Right cardiac atrium (tissue), 5 donors: ENCODE results near the gene RFNG. TPM values are rescaled to one million over a fixed set of nuclear protein-coding genes. Genes with fewer than 3 reads are reported as not detected.

Experiments used
- ATAC-seq, 2 donors: fragments of 200-7000 bp; cut with Tn5 transposase; one replicate each; pipeline versions ENCODE4 v1.8.0 to v1.9.1; 2020; ENCODE audit warnings: moderate library complexity in 2 of 2, mild to moderate bottlenecking in 1 of 2
- DNase-seq, 3 donors: peaks; one replicate each; pipeline ENCODE4 v3.0.0-alpha.2; 2020
- H3K27ac ChIP-seq: one replicate; pipeline ENCODE4 v1.5.1; 2013; ENCODE audit warnings: mild to moderate bottlenecking, low read length, control low read depth, moderate library complexity
- H3K27me3 ChIP-seq: one replicate; pipeline ENCODE4 v1.6.1; 2013; ENCODE audit not compliant: control insufficient read depth, insufficient read depth
- H3K4me1 ChIP-seq: one replicate; pipeline ENCODE4 v1.6.1; 2013; ENCODE audit warnings: low read length; ENCODE audit not compliant: control insufficient read depth, insufficient read depth
- H3K4me3 ChIP-seq: one replicate; pipeline ENCODE4 v1.5.1; 2013; ENCODE audit warnings: low read length, control low read depth
- H3K9me3 ChIP-seq: one replicate; pipeline ENCODE4 v1.6.1; 2013; ENCODE audit warnings: low read length; ENCODE audit not compliant: control insufficient read depth
- WGBS: extraction: QIAGEN DNeasy Blood & Tissue Kit; methylation state at CpG from one replicate; pipeline ENCODE4 v1.1.7; 2013; 5-methylcytosine and 5-hydroxymethylcytosine counted together
- intact Hi-C, 4 donors: fragments of 100-400 bp; cut with DNase I; formaldehyde crosslinking; loops; one replicate each; pipeline versions ENCODE4 v1.11.0 to v1.14.0; 2022 to 2023
- polyA plus RNA-seq: library from polyadenylated mRNA; stranded (reverse); fragments of 200-250 nt; gene quantifications from one replicate; pipeline ENCODE4 v1.2.3, GENCODE V29; 2013
- total RNA-seq, 4 donors: library from RNA; stranded (reverse); fragmentation: NEBNext Ultra II Directional; extraction: Animal tissue kit (Norgen Biotek cat#: 25700); gene quantifications; one replicate each; pipeline ENCODE4 v1.2.1, GENCODE V29; 2021
- donor health status: healthy with polysubstance abuse.
- donor health status: DM: no; HTN: yes; CAD: no.
- donor health status: DM: no; HTN: no; CAD: no.
- donor health status: DM: no; HTN: yes; CAD: no; lungs with severe emphysema.
- donor health status: DM: yes; HTN: yes; CAD: no.

Gene RFNG
- total and polyA plus RNA-seq, 5 donors, result 19.0 to 25.4 (median 20.5) TPM

DNA sequence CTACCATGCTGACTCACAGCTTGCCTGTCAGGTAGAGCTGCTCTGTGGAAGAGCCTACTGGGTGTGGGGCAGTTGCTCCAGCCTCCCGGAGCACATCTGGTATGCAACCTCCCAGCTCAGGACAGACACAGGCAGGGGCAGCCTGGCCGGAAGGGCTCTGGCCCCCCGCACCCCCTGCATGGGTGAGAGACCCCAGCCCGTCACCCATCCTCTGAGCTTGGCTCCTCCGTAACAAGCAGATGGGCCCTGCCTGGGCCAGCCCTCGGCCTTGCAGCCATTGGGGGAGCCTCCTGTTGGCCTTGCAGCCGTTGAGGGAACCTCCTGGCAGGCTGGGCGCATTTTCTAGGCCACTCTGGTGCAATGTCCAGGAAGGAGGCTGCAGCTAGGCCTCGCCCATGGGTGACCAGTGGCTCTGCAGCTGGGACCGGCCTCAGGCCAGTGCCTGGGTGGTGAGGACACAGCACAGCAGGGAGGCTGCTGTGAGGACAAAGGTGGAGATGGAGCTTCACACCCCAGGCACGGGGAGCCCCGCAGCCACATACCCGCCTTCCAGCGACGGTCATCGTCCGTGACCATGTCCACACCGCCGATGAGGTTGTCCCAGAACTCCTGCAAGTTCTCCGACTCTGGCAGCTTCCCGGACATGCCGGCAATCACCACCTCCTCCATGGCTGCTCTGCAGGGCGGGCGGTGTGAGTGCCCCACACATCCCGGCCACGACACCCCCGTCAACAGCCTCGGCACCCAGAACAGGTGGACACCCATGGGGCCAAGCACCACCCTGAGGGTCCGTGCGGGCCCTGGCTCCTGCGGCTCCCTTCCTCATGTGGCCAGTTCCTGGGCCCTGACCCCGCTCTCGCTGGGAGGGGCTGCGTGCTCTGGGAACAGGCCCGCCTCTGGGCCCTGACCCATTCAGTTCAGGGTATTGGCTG lies 44.4 kb upstream of the RFNG start:
- no peak overlapping the region for H3K27ac ChIP-seq
- intact Hi-C loops, result no loop called here
- 91% methylated on average over 35 of the region's 35 CpGs for WGBS
- no peaks in the 10 kb centered on the region for H3K9me3 ChIP-seq
- H3K4me3 ChIP-seq, result no peak overlapping the region
- H3K4me1 ChIP-seq, result peaks cover 6% of the 10 kb centered on the region
- no peak for ATAC-seq
- DNase-seq, result peak; percentile 21 to 64 (median 56)
- H3K27me3 ChIP-seq, result no peaks in the 10 kb centered on the region

DNA sequence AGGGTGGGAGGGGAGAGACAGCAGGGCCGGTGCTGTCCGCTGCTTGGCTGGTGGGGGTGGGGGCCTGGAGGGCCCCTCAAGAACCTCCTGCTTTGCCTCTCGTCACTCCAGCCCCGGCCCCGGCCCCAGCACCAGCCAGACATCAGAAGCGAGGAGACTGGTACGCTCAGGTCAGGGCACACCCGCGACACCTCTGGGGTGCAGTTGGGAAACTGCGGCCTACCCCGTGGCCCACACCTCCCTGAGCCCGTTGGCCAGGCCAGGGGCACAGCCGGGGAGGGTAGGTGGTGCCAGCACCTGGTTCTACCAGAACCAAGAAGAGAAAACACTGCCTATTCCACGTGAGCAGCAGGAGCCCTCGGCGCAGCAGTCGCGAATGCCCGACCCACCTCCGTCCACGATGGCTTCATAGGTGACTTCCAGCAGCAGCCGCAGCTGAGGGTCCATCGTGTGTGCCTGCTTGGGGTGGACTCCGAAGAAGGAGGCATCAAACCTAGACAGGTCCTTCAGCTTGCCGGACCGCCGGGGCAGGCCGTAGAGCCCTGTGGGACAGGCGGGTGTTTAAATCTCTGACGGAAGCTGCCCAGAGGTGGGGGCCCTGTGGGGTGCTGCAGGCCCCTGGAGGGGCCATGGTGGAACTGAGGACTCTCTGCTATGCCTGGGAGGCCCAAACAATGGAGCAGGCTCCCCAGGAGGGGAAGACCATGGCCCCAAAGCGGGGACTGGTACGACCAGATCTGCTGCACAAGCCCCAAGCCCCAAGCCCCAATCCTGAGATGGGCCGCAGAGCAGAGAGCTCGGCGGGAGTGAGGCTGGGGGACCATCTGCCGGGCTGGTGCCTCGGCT lies 43.5 kb upstream of the RFNG start:
- Histone ChIP-seq H3K9me3 (no peaks in the 10 kb centered on the region), H3K4me1 (peaks cover 6% of the 10 kb centered on the region), H3K27me3 (no peaks in the 10 kb centered on the region), H3K4me3 (no peak overlapping the region), H3K27ac (no peak overlapping the region)
- DNase-seq (peak in 2 of 3 donors; percentile 38 to 56), ATAC-seq (no peak)
- intact Hi-C loops, result no loop called here
- WGBS, result 89% methylated on average over 37 of the region's 37 CpGs

DNA sequence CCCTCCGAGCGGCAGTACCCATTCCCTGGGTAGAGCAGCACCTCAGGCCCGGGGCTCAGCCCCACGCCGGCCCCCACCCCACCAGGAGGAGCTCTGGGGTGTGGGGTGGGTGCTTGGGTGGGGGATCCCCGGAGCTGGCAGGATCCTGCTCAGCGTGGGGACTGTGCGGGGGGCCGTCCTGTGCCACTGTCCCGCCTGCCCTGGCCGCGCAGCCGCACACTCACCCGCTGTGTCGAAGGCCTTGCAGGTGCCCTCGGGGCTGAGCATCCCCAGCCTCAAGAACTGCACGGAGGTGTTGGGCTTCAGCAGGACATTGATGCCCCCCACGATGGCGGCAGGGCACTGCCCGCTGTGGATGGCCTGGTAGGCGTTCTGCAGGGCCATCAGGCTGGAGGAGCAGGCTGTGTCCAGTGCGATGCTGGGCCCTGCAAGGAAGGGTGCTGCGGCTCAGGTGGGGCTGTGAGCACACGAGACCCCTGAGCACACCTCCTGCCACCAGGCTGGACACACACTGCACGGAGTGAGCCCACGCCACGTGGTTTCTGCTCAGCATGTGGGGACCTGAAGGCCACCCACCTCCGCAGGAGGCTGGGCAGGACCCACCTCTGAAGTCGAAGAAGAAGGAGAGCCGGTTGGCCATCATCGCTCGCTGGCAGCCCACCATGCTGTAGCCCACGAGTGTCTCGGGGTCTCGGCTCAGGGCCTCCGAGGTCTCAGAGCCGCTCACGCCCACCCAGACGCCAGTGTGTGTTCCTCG lies 41.6 kb upstream of the RFNG start:
- Histone ChIP-seq H3K9me3 (no peaks in the 10 kb centered on the region), H3K27ac (no peak overlapping the region), H3K4me1 (peaks cover 6% of the 10 kb centered on the region), H3K27me3 (no peaks in the 10 kb centered on the region), H3K4me3 (no peak overlapping the region)
- DNase-seq (peak in 2 of 3 donors; percentile 22 to 59), ATAC-seq (no peak)
- WGBS, result 95% methylated on average over 40 of the region's 40 CpGs
- intact Hi-C loops, result no loop called here

DNA sequence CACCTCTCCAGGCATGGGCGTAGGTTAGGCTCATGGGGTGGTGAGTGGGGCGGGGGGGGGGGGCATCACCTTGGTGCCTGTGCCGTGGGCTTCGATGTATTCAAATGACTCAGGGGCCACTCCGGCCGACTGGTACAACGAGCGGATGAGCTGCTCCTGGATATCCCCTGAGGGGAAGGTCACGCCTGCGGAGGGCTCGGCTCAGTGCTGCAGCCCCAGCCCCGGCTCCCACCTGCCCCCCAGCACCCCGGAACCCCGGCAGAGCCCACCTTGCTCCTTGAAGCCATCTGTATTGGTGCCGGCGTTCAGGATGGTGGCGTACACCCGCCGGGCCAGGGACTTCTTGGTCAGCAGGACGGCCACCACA lies 41.0 kb upstream of the RFNG start:
- H3K9me3 ChIP-seq, result no peaks in the 10 kb centered on the region
- no peak overlapping the region for H3K4me3 ChIP-seq
- no peak overlapping the region for H3K27ac ChIP-seq
- H3K4me1 ChIP-seq, result peaks cover 6% of the 10 kb centered on the region
- ATAC-seq (no peak), DNase-seq (peak in 1 of 3 donors; percentile 41)
- intact Hi-C loops, result no loop called here
- H3K27me3 ChIP-seq, result no peaks in the 10 kb centered on the region
- WGBS, result 91% methylated on average over 20 of the region's 20 CpGs

DNA sequence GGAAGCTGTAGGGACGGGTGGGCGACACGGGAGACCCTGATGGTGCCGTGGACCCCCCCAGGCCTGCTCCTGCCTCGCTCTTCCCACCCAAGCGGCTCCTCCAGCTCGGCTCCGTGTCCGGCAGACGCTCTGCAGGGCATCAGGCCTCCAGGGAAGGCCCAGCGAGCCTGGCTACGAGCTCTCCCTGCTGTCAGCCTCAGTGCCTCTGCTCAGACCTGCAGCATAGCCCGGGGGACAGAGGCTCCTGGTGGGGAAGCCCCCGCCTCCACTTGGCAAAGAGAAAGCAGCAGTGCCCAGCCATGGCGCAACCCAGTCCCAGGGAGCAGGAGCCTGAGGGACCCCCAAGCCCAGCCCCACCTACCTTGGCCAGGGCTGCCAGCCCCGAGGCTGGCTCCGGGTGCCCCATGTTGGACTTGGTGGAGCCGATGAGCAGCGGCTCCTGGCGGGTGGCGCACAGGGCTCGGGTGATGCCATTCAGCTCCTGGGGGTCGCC lies 40.5 kb upstream of the RFNG start:
- ATAC-seq (no peak), DNase-seq (peak; percentile 19 to 48 (median 46))
- Histone ChIP-seq H3K27ac (no peak overlapping the region), H3K4me3 (no peak overlapping the region), H3K4me1 (peaks cover 6% of the 10 kb centered on the region), H3K27me3 (no peaks in the 10 kb centered on the region), H3K9me3 (no peaks in the 10 kb centered on the region)
- intact Hi-C loops, result no loop called here
- WGBS, result 92% methylated on average over 23 of the region's 23 CpGs

DNA sequence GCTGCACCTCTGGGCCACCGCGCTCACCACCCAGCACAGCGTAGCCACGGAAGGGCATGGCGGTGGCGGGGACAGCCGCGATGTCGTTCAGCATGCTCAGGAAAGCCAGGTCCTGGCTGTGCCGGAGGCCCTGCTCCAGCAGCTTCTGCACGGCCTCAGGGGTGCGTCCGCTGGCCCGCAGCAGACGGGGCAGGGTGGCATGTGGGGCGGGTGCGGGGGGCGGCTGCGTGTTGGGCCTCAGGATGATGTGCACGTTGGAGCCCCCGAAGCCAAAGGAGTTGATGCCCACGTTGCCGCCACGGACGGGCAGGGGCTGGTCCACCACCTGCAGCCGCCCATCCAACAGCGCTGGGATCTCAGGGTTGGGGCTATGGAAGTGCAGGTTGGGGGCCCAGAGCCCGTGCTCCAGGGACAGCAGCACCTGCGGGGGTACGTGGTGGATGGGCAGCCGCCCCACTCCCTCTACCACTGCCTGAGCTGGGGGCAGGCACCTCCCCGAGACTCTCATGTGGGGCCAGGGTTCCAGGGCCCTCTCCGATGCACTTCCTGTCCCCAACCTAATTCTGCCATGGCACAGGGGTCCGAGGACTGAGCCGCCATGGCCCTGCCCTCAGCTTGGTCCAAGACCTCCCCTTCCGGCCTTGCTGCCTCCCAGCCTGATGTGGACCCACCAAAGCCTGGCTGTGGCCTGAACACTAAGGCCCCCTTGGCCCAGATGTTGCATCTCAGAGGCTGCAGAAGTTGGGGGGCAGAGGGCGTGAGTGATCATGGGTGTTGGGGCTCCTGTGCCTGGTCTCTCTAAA lies 39.9 kb upstream of the RFNG start:
- Histone ChIP-seq H3K27ac (no peak overlapping the region), H3K27me3 (no peaks in the 10 kb centered on the region), H3K4me1 (no peaks in the 10 kb centered on the region), H3K9me3 (no peaks in the 10 kb centered on the region), H3K4me3 (no peak overlapping the region)
- no peak for ATAC-seq
- peak in 2 of 3 donors; percentile 50 to 55 for DNase-seq
- intact Hi-C loops, result no loop called here
- 95% methylated on average over 37 of the region's 37 CpGs for WGBS

DNA sequence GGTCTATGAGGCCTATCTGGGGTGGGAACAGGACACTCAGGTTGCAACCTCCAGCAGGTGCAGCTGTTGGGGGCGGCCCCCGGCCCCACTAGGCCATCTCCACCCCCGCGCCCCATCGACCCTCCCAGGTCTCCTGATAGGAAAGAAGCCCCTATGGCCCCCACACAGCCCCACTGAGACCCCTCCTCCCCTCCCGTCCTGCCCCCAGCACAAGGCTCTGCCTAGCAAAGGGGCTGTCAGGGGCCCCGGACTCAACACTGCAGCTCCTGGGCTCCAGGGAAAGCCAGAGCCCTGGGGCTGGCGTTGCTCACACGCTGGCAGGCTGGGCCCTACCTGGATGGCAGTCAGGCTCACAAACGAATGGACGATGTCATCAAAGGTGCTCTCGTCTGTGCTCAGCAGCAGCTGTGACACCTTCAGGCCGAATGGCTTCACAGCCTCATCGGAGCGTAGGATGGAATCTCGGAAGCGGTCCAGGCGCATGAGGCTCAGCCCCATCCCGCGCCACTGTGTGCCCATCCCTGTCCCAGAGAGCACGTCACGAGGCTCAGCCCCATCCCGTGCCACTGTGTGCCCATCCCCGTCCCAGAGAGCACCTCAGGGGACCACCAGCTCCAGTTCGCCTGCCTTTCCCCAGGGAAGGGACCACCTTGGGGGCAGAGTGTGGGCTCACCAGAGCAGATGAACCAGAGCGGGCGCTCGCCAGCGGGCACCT lies 39.1 kb upstream of the RFNG start:
- Histone ChIP-seq H3K4me1 (no peaks in the 10 kb centered on the region), H3K27ac (no peak overlapping the region), H3K9me3 (no peaks in the 10 kb centered on the region), H3K27me3 (no peaks in the 10 kb centered on the region), H3K4me3 (no peak overlapping the region)
- DNase-seq (peak in 1 of 3 donors; percentile 30), ATAC-seq (no peak)
- intact Hi-C loops, result no loop called here
- 94% methylated on average over 29 of the region's 29 CpGs for WGBS

DNA sequence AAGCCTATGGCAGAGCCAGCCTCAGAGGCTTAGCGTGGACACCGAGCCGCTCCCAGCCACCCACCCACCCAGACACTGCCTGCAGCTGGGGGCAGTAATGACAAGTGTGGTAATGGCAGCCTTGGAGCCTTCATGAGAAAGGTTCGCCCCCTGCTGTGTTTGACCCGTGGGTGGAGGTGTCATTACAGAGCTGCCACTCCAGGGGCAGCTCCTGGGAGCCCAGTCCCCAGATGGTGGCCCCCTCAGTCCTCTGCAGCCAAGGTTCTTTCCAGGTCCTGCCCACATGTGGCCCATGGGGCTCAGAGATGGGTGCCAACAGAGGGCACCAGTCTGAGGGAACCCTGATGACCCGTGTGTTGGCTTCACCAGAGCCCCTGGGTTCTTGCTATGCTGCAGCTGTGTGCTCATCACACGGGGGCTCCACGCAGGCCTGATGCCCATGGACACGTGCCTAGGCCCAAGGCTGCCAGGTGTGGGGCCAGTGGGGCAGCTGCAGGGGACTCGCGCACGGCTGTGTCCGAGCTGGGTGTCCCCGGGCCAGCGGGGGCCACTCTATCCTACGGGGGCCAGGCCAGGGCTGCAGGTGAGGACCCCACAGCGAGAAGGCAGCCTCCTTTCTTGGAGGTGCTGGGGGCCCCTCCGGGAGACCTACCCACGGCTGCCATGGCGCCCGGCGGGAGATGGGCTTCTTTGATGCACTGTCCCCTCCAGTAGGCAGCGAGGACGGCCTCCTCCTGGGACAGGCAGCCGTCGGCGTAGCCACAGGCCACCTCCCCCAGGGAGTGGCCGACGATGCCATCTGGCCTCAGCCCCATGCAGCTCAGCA lies 38.3 kb upstream of the RFNG start:
- Histone ChIP-seq H3K27ac (no peak overlapping the region), H3K4me1 (no peaks in the 10 kb centered on the region), H3K27me3 (no peaks in the 10 kb centered on the region), H3K4me3 (no peak overlapping the region), H3K9me3 (no peaks in the 10 kb centered on the region)
- intact Hi-C loops, result no loop called here
- WGBS, result 86% methylated on average over 29 of the region's 29 CpGs
- peak in 2 of 3 donors; percentile 42 to 52 for DNase-seq
- no peak for ATAC-seq
